Panc1 (cell line): ENCODE results near the gene PHETA2. TPM values are rescaled to one million over a fixed set of nuclear protein-coding genes. Genes with fewer than 3 reads are reported as not detected.

Experiments
- ATAC-seq: fragments of 200-7000 bp; cut with Tn5 transposase; 2 replicates; pipeline ENCODE4 v1.9.1; 2020; ENCODE audit warnings: mild to moderate bottlenecking, moderate library complexity
- BruUV-seq: library from RNA; stranded (reverse); fragments of 400-500 nt; replicated peaks from 2 replicates; lab custom pipeline; 2021; lab: Mats Ljungman, UMichigan
- CTCF ChIA-PET: fragments of 300-600 bp; sonication (Branson Sonifier 250); formaldehyde crosslinking; loops from one replicate; lab custom pipeline; 2022; ENCODE audit warnings: antibody characterized with exemption; lab: Charles Lee
- POLR2A ChIA-PET: fragments of 300-600 bp; sonication (Branson Sonifier 250); formaldehyde crosslinking; loops from one replicate; lab custom pipeline; 2022; ENCODE audit warnings: antibody characterized with exemption; lab: Charles Lee
- DNase-seq: peaks from one replicate; pipeline ENCODE4 v3.0.0-alpha.2; 2010; ENCODE audit warnings: low read depth, low spot score
- H3K27ac ChIP-seq: 2 replicates; pipeline ENCODE4 v1.5.1; 2011; ENCODE audit warnings: mild to moderate bottlenecking, low read length, inconsistent platforms
- H3K27me3 ChIP-seq: fragments of 200-500 bp; sonication (Bioruptor generic); 2 replicates; pipeline ENCODE4 v1.6.0; 2014; ENCODE audit warnings: low read length, inconsistent platforms; ENCODE audit not compliant: control insufficient read depth, insufficient read depth
- H3K36me3 ChIP-seq: fragments of 200-500 bp; sonication (Bioruptor generic); 2 replicates; pipeline ENCODE4 v1.5.1; 2014; ENCODE audit warnings: inconsistent platforms, mild to moderate bottlenecking, low read length, moderate library complexity; ENCODE audit not compliant: control insufficient read depth, insufficient read depth
- H3K4me1 ChIP-seq: 2 replicates; pipeline ENCODE4 v1.5.1; 2011; ENCODE audit warnings: inconsistent platforms, mild to moderate bottlenecking, low read length, moderate library complexity; ENCODE audit not compliant: control insufficient read depth, insufficient read depth
- H3K4me3 ChIP-seq, 2 experiments: 2 replicates each; pipeline ENCODE4 v1.5.1; 2011 to 2012; ENCODE audit warnings: low read depth in 2 of 2, low read length in 2 of 2, mild to moderate bottlenecking in 2 of 2, inconsistent platforms in 1 of 2, moderate library complexity in 1 of 2
- H3K9me3 ChIP-seq: fragments of 200-500 bp; sonication (Bioruptor generic); 2 replicates; pipeline ENCODE4 v1.5.1; 2014; ENCODE audit warnings: low read depth, mild to moderate bottlenecking, inconsistent platforms, low read length, moderate library complexity; ENCODE audit not compliant: control insufficient read depth, insufficient read depth
- CTCF ChIP-seq: fragments of 450-650 bp; IDR thresholded peaks from 2 replicates; pipeline ENCODE4 v1.5.1; 2017; ENCODE audit warnings: mild to moderate bottlenecking
- POLR2AphosphoS5 ChIP-seq: IDR thresholded peaks from 2 replicates; pipeline ENCODE4 v1.6.1; 2012; ENCODE audit warnings: mild to moderate bottlenecking, low read depth, low read length, moderate library complexity
- REST ChIP-seq, 2 experiments: IDR thresholded peaks; 2 replicates each; pipeline ENCODE4 v1.6.1; 2011 to 2012; ENCODE audit warnings: low read depth in 2 of 2, control low read depth in 1 of 2, low read length in 1 of 2, mild to moderate bottlenecking in 1 of 2, moderate library complexity in 1 of 2; ENCODE audit not compliant: insufficient read depth in 1 of 2
- SIN3A ChIP-seq: IDR thresholded peaks from 2 replicates; pipeline ENCODE4 v1.6.1; 2012; ENCODE audit warnings: low read depth, mild to moderate bottlenecking, low read length, moderate library complexity, borderline replicate concordance; ENCODE audit not compliant: insufficient read depth
- TCF7L2 ChIP-seq: IDR thresholded peaks from 2 replicates; pipeline ENCODE4 v1.6.1; 2011; ENCODE audit warnings: mild to moderate bottlenecking, low read depth, low read length, inconsistent platforms
- in situ Hi-C: cut with HindIII; loops from 2 replicates; pipeline ENCODE4 v1.10.0; 2016; ENCODE audit warnings: low sequenced_read_pairs, low pct_unique_long_range_greater_than_20kb
- intact Hi-C: fragments of 100-400 bp; cut with micrococcal nuclease; formaldehyde crosslinking; loops from one replicate; pipeline ENCODE4 v1.10.0; 2022; ENCODE audit not compliant: unreplicated experiment
- total RNA-seq: library from RNA; stranded (reverse); gene quantifications from one replicate; pipeline ENCODE4 v1.2.1, GENCODE V29; 2021; ENCODE audit not compliant: unreplicated experiment

PHETA2 gene
- total RNA-seq, 1 experiment from 2014 or later, result 1.3 TPM

- ATAC-seq (no peak), DNase-seq (no peak)
- Histone ChIP-seq H3K27me3 (no peaks in the 10 kb centered on the region), H3K4me3 (no peak overlapping the region), H3K4me1 (no peaks in the 10 kb centered on the region), H3K27ac (no peak overlapping the region), H3K36me3 (no peaks in the 10 kb centered on the region), H3K9me3 (no peaks in the 10 kb centered on the region)
- TF ChIP-seq REST (IDR thresholded peaks at IDR 0.05; ENCODE audit: insufficient read depth in 1 of 2, low read depth in 2 of 2, low read length in 1 of 2), result no peak
- TF ChIP-seq TCF7L2, result no peak
- TF ChIP-seq CTCF, result no peak
- TF ChIP-seq POLR2AphosphoS5, result no peak
- TF ChIP-seq SIN3A, result no peak
- intact Hi-C loops, result no loop called here
- CTCF ChIA-PET, result no interaction called here
- POLR2A ChIA-PET, result no interaction called here
- in situ Hi-C loops, result no loop called here
- BruUV-seq, result no TSS peak
Observed at GRCh38 chr22:42065438-42066125, 8.5 kb upstream of the PHETA2 start.

- in situ Hi-C loops (no loop called here), intact Hi-C loops (no loop called here)
- Histone ChIP-seq H3K4me1 (no peaks in the 10 kb centered on the region), H3K27me3 (no peaks in the 10 kb centered on the region), H3K27ac (no peak overlapping the region), H3K36me3 (no peaks in the 10 kb centered on the region), H3K9me3 (no peaks in the 10 kb centered on the region), H3K4me3 (no peak overlapping the region)
- DNase-seq (no peak), ATAC-seq (no peak)
- CTCF ChIA-PET, result no interaction called here
- TF ChIP-seq TCF7L2, result no peak
- TF ChIP-seq CTCF, result no peak
- TF ChIP-seq POLR2AphosphoS5, result no peak
- no TSS peak for BruUV-seq
- POLR2A ChIA-PET, result no interaction called here
Observed at GRCh38 chr22:42066126-42066761, 7.8 kb upstream of the PHETA2 start.
